ENCODE results near the gene KRT16. TPM values are rescaled to one million over a fixed set of nuclear protein-coding genes. Genes with fewer than 3 reads are reported as not detected.

The KRT16 gene
- total and polyA plus RNA-seq, 2 donors (not counting 3 experiments of a cell fraction or from before 2014, with no cell fraction given): not detected

DNA sequence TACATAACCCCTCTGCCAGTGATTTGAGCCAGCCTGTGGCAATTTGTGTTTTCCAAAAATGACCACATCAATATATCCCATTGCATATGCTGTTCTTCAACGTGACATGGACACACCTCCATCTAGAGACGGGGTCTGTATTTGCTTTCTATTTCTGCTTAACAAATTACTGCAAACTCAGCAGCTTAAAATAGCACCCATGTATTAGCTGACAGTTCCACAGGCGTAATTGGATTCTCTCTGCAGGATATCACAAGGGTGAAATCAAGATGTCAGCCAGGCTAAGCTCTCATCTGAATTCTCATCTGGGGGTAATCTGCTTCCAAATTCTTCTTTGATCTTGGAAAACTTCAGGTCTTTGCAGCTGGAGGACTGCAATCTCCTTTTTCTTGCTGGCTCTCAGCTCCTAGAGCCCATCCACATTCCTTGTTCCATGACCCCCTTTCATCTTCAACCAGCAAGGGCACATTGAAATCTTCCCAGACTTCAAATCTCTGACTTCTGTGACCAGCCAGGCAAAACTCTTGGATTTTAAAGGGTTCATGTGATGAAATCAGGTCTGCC, 48.9 kb downstream of the KRT16 start:
- ChIA-PET CTCF (interaction anchor here (1.1 to 2.1 kb wide), 3 partner anchors 13 to 99 kb away, joined by 3 to 6 read pairs (median 3); no protein-coding TSS in a partner anchor), POLR2A (interaction anchor here (0.6 kb wide), 1 partner anchor 42 kb away, joined by 3 read pairs; no protein-coding TSS in a partner anchor)
- no peak for FAIRE-seq
- Histone ChIP-seq H2AFZ (ENCODE audit: low read depth, low read length) (no peak overlapping the region), H3K9me1 (replicated peaks; ENCODE audit: control insufficient read depth, extremely low read depth, insufficient read depth, low read length) (no peaks in the 10 kb centered on the region), H3K27me3 (ENCODE audit: control insufficient read depth in 2 of 2, insufficient read depth in 2 of 2, low read length in 2 of 2) (peaks cover 26 to 35% of the 10 kb centered on the region in 2 experiments), H3K9ac (replicated peaks; ENCODE audit: extremely low read depth, insufficient read depth, low read length) (no peak overlapping the region), H3K4me3 (replicated peaks in 1 of 3; ENCODE audit: insufficient read depth in 1 of 3, low read depth in 1 of 3, low read length in 3 of 3) (no peak overlapping the region), H3K36me3 (ENCODE audit: control insufficient read depth in 2 of 2, extremely low read depth in 1 of 2, insufficient read depth in 2 of 2, low read length in 2 of 2) (no peaks in the 10 kb centered on the region), H3K79me2 (ENCODE audit: control insufficient read depth, insufficient read depth, low read length) (no peaks in the 10 kb centered on the region), H3K4me1 (ENCODE audit: control insufficient read depth, extremely low read depth, insufficient read depth, low read length) (no peaks in the 10 kb centered on the region), H3K27ac (ENCODE audit: insufficient read depth, low read depth, low read length) (no peak overlapping the region), H3K4me2 (ENCODE audit: insufficient read depth, low read length) (no peak overlapping the region), H4K20me1 (replicated peaks; ENCODE audit: control insufficient read depth, extremely low read depth, insufficient read depth, low read length) (no peaks in the 10 kb centered on the region), H3K9me3 (replicated peaks; ENCODE audit: control insufficient read depth, insufficient read depth, low read length) (no peaks in the 10 kb centered on the region)
- no peak for DNase-seq (ENCODE audit: low read depth, low spot score)
- dilution Hi-C loops (cut with MboI; ENCODE audit: extremely low pct_ligation_motif_present, low sequenced_read_pairs) (no loop called here), intact Hi-C loops (cut with micrococcal nuclease) (no loop called here)
- BruUV-seq (replicated peaks): no TSS peak
- TF ChIP-seq GATA2 (IDR thresholded peaks at IDR 0.05; ENCODE audit: insufficient read depth, insufficient read length, low read depth, low read length) (no peak), MYC (IDR thresholded peaks at IDR 0.05; ENCODE audit: low read depth, low read length) (no peak), POLR2A (IDR thresholded peaks at IDR 0.05; ENCODE audit: low read depth, low read length) (no peak), POLR2AphosphoS5 (IDR thresholded peaks at IDR 0.05; ENCODE audit: insufficient read depth, low read depth, low read length) (no peak), JUN (IDR thresholded peaks at IDR 0.05; ENCODE audit: borderline replicate concordance, insufficient read depth, insufficient read length, low read depth) (no peak), EZH2 (IDR thresholded peaks at IDR 0.05; ENCODE audit: borderline replicate concordance, low read depth, low read length, severe bottlenecking) (no peak), FOS (IDR thresholded peaks at IDR 0.05; ENCODE audit: borderline replicate concordance, insufficient read depth, low read length) (no peak)
- TF ChIP-seq, protein P1, sequence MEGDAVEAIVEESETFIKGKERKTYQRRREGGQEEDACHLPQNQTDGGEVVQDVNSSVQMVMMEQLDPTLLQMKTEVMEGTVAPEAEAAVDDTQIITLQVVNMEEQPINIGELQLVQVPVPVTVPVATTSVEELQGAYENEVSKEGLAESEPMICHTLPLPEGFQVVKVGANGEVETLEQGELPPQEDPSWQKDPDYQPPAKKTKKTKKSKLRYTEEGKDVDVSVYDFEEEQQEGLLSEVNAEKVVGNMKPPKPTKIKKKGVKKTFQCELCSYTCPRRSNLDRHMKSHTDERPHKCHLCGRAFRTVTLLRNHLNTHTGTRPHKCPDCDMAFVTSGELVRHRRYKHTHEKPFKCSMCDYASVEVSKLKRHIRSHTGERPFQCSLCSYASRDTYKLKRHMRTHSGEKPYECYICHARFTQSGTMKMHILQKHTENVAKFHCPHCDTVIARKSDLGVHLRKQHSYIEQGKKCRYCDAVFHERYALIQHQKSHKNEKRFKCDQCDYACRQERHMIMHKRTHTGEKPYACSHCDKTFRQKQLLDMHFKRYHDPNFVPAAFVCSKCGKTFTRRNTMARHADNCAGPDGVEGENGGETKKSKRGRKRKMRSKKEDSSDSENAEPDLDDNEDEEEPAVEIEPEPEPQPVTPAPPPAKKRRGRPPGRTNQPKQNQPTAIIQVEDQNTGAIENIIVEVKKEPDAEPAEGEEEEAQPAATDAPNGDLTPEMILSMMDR (IDR thresholded peaks at IDR 0.05; ENCODE audit: extremely low read depth in 1 of 2, insufficient read depth in 1 of 2, low read depth in 1 of 2, low read length in 2 of 2): no peak
- TF ChIP-seq, protein P2, sequence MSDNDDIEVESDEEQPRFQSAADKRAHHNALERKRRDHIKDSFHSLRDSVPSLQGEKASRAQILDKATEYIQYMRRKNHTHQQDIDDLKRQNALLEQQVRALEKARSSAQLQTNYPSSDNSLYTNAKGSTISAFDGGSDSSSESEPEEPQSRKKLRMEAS (IDR thresholded peaks at IDR 0.05; ENCODE audit: insufficient read depth, insufficient read length): no peak
